Vagina (tissue), 2 donors: ENCODE data around the gene MAPK6.

Experiments
- POLR2A ChIP-seq, 2 donors: fragments of 450-650 bp; IDR thresholded peaks; one replicate each; pipeline ENCODE4 v1.6.1; 2017; ENCODE audit warnings: antibody characterized with exemption in 2 of 2, mild to moderate bottlenecking in 2 of 2, moderate library complexity in 2 of 2
- POLR2AphosphoS5 ChIP-seq, 2 donors: sonication (generic); formaldehyde crosslinking; IDR thresholded peaks; one replicate each; pipeline ENCODE4 v1.9.0; 2017; ENCODE audit warnings: antibody characterized with exemption in 2 of 2, mild to moderate bottlenecking in 2 of 2, low read depth in 1 of 2; ENCODE audit not compliant: insufficient read depth in 1 of 2
- TF ChIP-seq, protein P1 (sequence below), 3 experiments: fragments of 450-650 bp in 2 of 3; fragments of 200-600 bp in 1 of 3; sonication (generic) in 1 of 3; IDR thresholded peaks; one replicate each; pipeline ENCODE4 v1.5.1; 2017 to 2019; ENCODE audit warnings: antibody characterized with exemption in 3 of 3, mild to moderate bottlenecking in 2 of 3, moderate library complexity in 2 of 3

DNA sequence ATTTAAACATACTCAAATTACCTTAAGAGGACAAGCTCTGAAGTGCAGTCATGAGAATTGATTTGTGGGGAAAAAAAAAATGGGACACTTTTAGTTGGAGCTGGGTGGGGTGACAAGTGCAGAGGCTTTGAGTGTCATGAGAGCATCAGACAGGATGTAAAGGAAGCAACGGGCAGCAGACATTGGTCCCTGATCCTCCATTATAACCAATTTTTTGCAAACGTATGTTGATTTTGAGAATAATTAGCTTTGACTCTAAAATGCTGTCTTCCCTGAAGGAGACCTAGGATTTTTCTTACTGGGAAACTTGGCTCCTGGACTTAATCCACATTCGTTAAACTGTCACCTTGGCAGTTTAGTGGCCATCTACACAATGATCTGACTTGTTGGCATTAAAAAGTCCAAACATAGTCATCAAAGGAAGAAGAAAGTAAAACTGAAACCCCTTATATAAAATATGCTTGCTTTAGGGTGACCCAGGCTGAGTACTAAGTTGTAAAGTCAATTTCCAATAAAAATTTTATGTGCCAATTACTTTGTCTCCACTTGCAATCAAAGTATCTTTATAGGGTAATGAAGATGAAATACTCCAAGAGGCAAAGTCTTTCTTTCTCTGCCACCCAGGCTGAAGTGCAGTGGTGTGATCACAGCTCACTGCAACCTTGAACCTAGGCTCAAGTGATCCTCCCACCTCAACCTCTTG lies 48.0 kb downstream of the MAPK6 start:
- no peak for TF ChIP-seq POLR2AphosphoS5 (IDR thresholded peaks at IDR 0.05; ENCODE audit: insufficient read depth in 1 of 2, low read depth in 1 of 2)
- TF ChIP-seq, protein P1, sequence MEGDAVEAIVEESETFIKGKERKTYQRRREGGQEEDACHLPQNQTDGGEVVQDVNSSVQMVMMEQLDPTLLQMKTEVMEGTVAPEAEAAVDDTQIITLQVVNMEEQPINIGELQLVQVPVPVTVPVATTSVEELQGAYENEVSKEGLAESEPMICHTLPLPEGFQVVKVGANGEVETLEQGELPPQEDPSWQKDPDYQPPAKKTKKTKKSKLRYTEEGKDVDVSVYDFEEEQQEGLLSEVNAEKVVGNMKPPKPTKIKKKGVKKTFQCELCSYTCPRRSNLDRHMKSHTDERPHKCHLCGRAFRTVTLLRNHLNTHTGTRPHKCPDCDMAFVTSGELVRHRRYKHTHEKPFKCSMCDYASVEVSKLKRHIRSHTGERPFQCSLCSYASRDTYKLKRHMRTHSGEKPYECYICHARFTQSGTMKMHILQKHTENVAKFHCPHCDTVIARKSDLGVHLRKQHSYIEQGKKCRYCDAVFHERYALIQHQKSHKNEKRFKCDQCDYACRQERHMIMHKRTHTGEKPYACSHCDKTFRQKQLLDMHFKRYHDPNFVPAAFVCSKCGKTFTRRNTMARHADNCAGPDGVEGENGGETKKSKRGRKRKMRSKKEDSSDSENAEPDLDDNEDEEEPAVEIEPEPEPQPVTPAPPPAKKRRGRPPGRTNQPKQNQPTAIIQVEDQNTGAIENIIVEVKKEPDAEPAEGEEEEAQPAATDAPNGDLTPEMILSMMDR (IDR thresholded peaks at IDR 0.05) = no peak
- no peak for TF ChIP-seq POLR2A (IDR thresholded peaks at IDR 0.05)
